ENCODE data around the gene RAPGEF1. TPM values are rescaled to one million over a fixed set of nuclear protein-coding genes. Genes with fewer than 3 reads are reported as not detected.

RAPGEF1 gene
- polyA plus RNA-seq, 1 donor from 2014 or later = 23.6 TPM

DNA sequence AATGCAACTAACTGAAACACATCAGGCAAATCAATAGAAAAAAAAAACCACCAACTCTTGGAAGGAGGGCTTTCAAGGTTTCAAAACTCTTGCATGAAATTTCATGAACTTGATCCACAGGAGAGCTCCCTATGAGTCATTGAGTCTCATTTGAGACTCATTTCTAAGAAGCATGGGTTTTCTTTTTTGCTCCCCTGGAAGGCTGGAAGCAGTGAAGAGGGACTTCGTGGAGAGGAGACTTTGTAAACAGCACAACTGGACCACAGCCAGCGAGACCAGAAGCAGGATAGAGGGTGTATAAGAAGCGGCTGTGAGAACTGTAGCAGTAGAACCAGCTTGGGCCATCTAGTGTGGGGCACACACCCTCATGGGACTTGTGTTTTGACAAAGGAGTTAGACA, 41.2 kb upstream of the RAPGEF1 start:
- H3K9me2 ChIP-seq (ENCODE audit: insufficient read depth, low read length) = no peaks in the 10 kb centered on the region
- no peak for TF ChIP-seq EP300 (conservative IDR thresholded peaks at IDR 0.05; ENCODE audit: poor library complexity, severe bottlenecking)

DNA sequence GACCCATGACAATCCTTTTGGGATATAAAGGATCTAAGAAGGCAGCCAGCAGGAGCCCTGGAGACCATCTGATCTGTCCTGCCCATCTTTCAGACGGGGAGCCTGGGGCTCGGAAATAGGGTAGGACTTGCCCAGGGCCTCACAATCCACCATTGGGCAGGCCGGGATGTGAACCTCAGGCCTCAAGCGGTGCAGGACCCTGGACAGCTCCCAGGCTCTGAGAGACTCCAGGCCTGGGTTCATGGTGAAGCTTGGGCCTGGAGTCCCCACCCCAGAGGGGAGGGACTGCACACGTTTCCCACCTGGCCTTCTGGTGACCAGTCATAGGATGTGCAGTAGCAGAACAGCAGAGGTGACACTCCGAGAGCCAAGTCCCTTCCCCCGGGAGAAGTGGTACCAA, 36.6 kb upstream of the RAPGEF1 start:
- H3K9me2 ChIP-seq (ENCODE audit: insufficient read depth, low read length) = no peaks in the 10 kb centered on the region
- no peak for TF ChIP-seq EZH2 (IDR thresholded peaks at IDR 0.05; ENCODE audit: borderline replicate concordance, insufficient read depth, low read length, poor library complexity, severe bottlenecking)
- TF ChIP-seq SMC3 (conservative IDR thresholded peaks at IDR 0.05; ENCODE audit: poor library complexity) = no peak
- no peak for TF ChIP-seq EP300 (conservative IDR thresholded peaks at IDR 0.05; ENCODE audit: poor library complexity, severe bottlenecking)
- no peak for TF ChIP-seq POLR2AphosphoS5 (IDR thresholded peaks at IDR 0.05)
- no peak for TF ChIP-seq TAF1 (IDR thresholded peaks at IDR 0.05; ENCODE audit: low read depth)
- TF ChIP-seq RAD21 (conservative IDR thresholded peaks at IDR 0.05) = no peak
- TF ChIP-seq MXI1 (conservative IDR thresholded peaks at IDR 0.05; ENCODE audit: poor library complexity, severe bottlenecking) = no peak
- TF ChIP-seq, protein P1, sequence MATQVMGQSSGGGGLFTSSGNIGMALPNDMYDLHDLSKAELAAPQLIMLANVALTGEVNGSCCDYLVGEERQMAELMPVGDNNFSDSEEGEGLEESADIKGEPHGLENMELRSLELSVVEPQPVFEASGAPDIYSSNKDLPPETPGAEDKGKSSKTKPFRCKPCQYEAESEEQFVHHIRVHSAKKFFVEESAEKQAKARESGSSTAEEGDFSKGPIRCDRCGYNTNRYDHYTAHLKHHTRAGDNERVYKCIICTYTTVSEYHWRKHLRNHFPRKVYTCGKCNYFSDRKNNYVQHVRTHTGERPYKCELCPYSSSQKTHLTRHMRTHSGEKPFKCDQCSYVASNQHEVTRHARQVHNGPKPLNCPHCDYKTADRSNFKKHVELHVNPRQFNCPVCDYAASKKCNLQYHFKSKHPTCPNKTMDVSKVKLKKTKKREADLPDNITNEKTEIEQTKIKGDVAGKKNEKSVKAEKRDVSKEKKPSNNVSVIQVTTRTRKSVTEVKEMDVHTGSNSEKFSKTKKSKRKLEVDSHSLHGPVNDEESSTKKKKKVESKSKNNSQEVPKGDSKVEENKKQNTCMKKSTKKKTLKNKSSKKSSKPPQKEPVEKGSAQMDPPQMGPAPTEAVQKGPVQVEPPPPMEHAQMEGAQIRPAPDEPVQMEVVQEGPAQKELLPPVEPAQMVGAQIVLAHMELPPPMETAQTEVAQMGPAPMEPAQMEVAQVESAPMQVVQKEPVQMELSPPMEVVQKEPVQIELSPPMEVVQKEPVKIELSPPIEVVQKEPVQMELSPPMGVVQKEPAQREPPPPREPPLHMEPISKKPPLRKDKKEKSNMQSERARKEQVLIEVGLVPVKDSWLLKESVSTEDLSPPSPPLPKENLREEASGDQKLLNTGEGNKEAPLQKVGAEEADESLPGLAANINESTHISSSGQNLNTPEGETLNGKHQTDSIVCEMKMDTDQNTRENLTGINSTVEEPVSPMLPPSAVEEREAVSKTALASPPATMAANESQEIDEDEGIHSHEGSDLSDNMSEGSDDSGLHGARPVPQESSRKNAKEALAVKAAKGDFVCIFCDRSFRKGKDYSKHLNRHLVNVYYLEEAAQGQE (IDR thresholded peaks at IDR 0.05; ENCODE audit: borderline replicate concordance) = no peak
- TF ChIP-seq, protein P2, sequence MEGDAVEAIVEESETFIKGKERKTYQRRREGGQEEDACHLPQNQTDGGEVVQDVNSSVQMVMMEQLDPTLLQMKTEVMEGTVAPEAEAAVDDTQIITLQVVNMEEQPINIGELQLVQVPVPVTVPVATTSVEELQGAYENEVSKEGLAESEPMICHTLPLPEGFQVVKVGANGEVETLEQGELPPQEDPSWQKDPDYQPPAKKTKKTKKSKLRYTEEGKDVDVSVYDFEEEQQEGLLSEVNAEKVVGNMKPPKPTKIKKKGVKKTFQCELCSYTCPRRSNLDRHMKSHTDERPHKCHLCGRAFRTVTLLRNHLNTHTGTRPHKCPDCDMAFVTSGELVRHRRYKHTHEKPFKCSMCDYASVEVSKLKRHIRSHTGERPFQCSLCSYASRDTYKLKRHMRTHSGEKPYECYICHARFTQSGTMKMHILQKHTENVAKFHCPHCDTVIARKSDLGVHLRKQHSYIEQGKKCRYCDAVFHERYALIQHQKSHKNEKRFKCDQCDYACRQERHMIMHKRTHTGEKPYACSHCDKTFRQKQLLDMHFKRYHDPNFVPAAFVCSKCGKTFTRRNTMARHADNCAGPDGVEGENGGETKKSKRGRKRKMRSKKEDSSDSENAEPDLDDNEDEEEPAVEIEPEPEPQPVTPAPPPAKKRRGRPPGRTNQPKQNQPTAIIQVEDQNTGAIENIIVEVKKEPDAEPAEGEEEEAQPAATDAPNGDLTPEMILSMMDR (IDR thresholded peaks at IDR 0.05; ENCODE audit: poor library complexity, severe bottlenecking) = no peak
- no peak overlapping the region for H2AFZ ChIP-seq (ENCODE audit: low read depth, low read length)
- H3K79me2 ChIP-seq (replicated peaks; ENCODE audit: insufficient read depth, low read length) = no peaks in the 10 kb centered on the region
- no peaks in the 10 kb centered on the region for H3F3A ChIP-seq (ENCODE audit: insufficient read depth, low read length, poor library complexity, severe bottlenecking)
- H3K27ac ChIP-seq (ENCODE audit: low read length) = no peak overlapping the region
- H4K20me1 ChIP-seq (ENCODE audit: insufficient read depth) = no peaks in the 10 kb centered on the region
- no peak overlapping the region for H3K4me2 ChIP-seq (ENCODE audit: low read length)
- H3K9ac ChIP-seq (ENCODE audit: low read length) = no peak overlapping the region
- H3K27me3 ChIP-seq (ENCODE audit: insufficient read depth, low read depth, low read length) = no peaks in the 10 kb centered on the region
- no peak overlapping the region for H3K4me3 ChIP-seq (ENCODE audit: low read length)
- H3K36me3 ChIP-seq (ENCODE audit: insufficient read depth, low read length) = no peaks in the 10 kb centered on the region
- no peaks in the 10 kb centered on the region for H3K9me3 ChIP-seq (ENCODE audit: low read length)

More for the DNA sequence above, 41.2 kb upstream of the RAPGEF1 start:
- H3K4me2 ChIP-seq (ENCODE audit: low read length) = no peak overlapping the region
- H4K20me1 ChIP-seq (ENCODE audit: insufficient read depth) = no peaks in the 10 kb centered on the region
- no peak overlapping the region for H3K9ac ChIP-seq (ENCODE audit: low read length)
- H3K27me3 ChIP-seq (ENCODE audit: insufficient read depth, low read depth, low read length) = no peaks in the 10 kb centered on the region
- peaks cover 2% of the 10 kb centered on the region for H3K9me3 ChIP-seq (ENCODE audit: low read length)
- H2AFZ ChIP-seq (ENCODE audit: low read depth, low read length) = no peak overlapping the region
- H3F3A ChIP-seq (ENCODE audit: insufficient read depth, low read length, poor library complexity, severe bottlenecking) = no peaks in the 10 kb centered on the region
- H3K79me2 ChIP-seq (replicated peaks; ENCODE audit: insufficient read depth, low read length) = no peaks in the 10 kb centered on the region
- no peaks in the 10 kb centered on the region for H3K36me3 ChIP-seq (ENCODE audit: insufficient read depth, low read length)
- no peak overlapping the region for H3K27ac ChIP-seq (ENCODE audit: low read length)
- H3K4me3 ChIP-seq (ENCODE audit: low read length) = no peak overlapping the region

DNA sequence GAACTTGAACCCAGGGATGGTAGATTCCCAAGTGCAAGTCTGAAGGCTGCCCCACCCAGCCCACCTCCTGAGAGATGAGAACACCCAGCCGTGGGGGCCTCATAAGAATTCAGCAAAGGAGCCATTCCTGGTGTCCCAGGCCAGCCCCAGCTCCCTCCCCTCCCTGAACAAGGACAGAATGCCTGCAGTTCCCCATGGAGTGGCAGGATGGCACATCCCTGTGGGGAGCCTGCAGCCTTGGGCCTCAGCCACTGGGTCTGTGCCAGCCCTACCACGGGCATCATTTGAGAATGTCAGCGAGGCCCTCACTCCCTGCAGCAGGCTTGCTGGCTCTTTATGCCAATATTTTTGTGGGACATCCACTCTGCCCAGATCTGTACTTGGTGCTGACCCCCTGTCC, 36.2 kb upstream of the RAPGEF1 start:
- H3K79me2 ChIP-seq (replicated peaks; ENCODE audit: insufficient read depth, low read length) = no peaks in the 10 kb centered on the region
- no peak overlapping the region for H3K4me3 ChIP-seq (ENCODE audit: low read length)
- H3K27me3 ChIP-seq (ENCODE audit: insufficient read depth, low read depth, low read length) = no peaks in the 10 kb centered on the region
- no peak overlapping the region for H3K9ac ChIP-seq (ENCODE audit: low read length)
- no peaks in the 10 kb centered on the region for H4K20me1 ChIP-seq (ENCODE audit: insufficient read depth)
- H3K27ac ChIP-seq (ENCODE audit: low read length) = no peak overlapping the region
- H2AFZ ChIP-seq (ENCODE audit: low read depth, low read length) = no peak overlapping the region
- no peaks in the 10 kb centered on the region for H3K9me3 ChIP-seq (ENCODE audit: low read length)
- TF ChIP-seq SMC3 (conservative IDR thresholded peaks at IDR 0.05; ENCODE audit: poor library complexity) (no peak), EP300 (conservative IDR thresholded peaks at IDR 0.05; ENCODE audit: poor library complexity, severe bottlenecking) (no peak), RAD21 (conservative IDR thresholded peaks at IDR 0.05) (no peak), MXI1 (conservative IDR thresholded peaks at IDR 0.05; ENCODE audit: poor library complexity, severe bottlenecking) (no peak), POLR2AphosphoS5 (IDR thresholded peaks at IDR 0.05) (no peak), EZH2 (IDR thresholded peaks at IDR 0.05; ENCODE audit: borderline replicate concordance, insufficient read depth, low read length, poor library complexity, severe bottlenecking) (no peak), TAF1 (IDR thresholded peaks at IDR 0.05; ENCODE audit: low read depth) (no peak)
- TF ChIP-seq, protein P2 (IDR thresholded peaks at IDR 0.05; ENCODE audit: poor library complexity, severe bottlenecking) = no peak
- TF ChIP-seq, protein P1 (IDR thresholded peaks at IDR 0.05; ENCODE audit: borderline replicate concordance) = no peak
- H3F3A ChIP-seq (ENCODE audit: insufficient read depth, low read length, poor library complexity, severe bottlenecking) = no peaks in the 10 kb centered on the region
- no peaks in the 10 kb centered on the region for H3K9me2 ChIP-seq (ENCODE audit: insufficient read depth, low read length)
- H3K4me2 ChIP-seq (ENCODE audit: low read length) = no peak overlapping the region
- no peaks in the 10 kb centered on the region for H3K36me3 ChIP-seq (ENCODE audit: insufficient read depth, low read length)
